CD14-positive monocyte (primary cell): ENCODE data around the gene ZNF850. TPM values are rescaled to one million over a fixed set of nuclear protein-coding genes. Genes with fewer than 3 reads are reported as not detected.

ENCODE experiments used
- DNase-seq, 3 donors: peaks; one replicate each; pipeline ENCODE4 v3.0.0-alpha.2; 2011 to 2022
- H2AFZ ChIP-seq: 2 replicates; pipeline ENCODE4 v1.6.0; 2012; ENCODE audit warnings: mild to moderate bottlenecking, low read depth, low read length, inconsistent platforms; ENCODE audit not compliant: insufficient read depth, poor library complexity, severe bottlenecking
- H3K27ac ChIP-seq, 2 donors: 1 replicate in 1 of 2; 2 replicates in 1 of 2; pipeline ENCODE4 v1.5.1; 2012 to 2013; ENCODE audit warnings: low read length in 2 of 2, control low read depth in 1 of 2, inconsistent platforms in 1 of 2, low read depth in 1 of 2, mild to moderate bottlenecking in 1 of 2
- H3K27me3 ChIP-seq, 2 donors: one replicate each; pipeline versions ENCODE4 v1.6.0 to v1.6.1; 2011 to 2013; ENCODE audit warnings: low read length in 2 of 2; ENCODE audit not compliant: control insufficient read depth in 2 of 2, insufficient read depth in 2 of 2
- H3K36me3 ChIP-seq, 2 donors: replicated peaks in 1 of 2; 1 replicate in 1 of 2; 2 replicates in 1 of 2; pipeline versions ENCODE4 v1.5.1 to v1.6.1; 2012 to 2013; ENCODE audit warnings: low read length in 2 of 2, control low read depth in 1 of 2, inconsistent platforms in 1 of 2, mild to moderate bottlenecking in 1 of 2; ENCODE audit not compliant: insufficient read depth in 2 of 2, control insufficient read depth in 1 of 2
- H3K4me1 ChIP-seq, 2 donors: 1 replicate in 1 of 2; 2 replicates in 1 of 2; pipeline versions ENCODE4 v1.5.1 to v1.6.1; 2012 to 2013; ENCODE audit warnings: low read length in 2 of 2, control low read depth in 1 of 2, inconsistent platforms in 1 of 2, mild to moderate bottlenecking in 1 of 2, moderate library complexity in 1 of 2; ENCODE audit not compliant: insufficient read depth in 2 of 2, control insufficient read depth in 1 of 2
- H3K4me2 ChIP-seq: replicated peaks from 2 replicates; pipeline ENCODE3; 2012; ENCODE audit warnings: low read length, moderate library complexity, mild to moderate bottlenecking; ENCODE audit not compliant: poor library complexity, severe bottlenecking; ENCODE audit errors: extremely low read depth
- H3K4me3 ChIP-seq, 3 experiments: fragments of 200-600 bp in 1 of 3; sonication (generic) in 1 of 3; replicated peaks in 1 of 3; 1 replicate in 2 of 3; 2 replicates in 1 of 3; pipeline ENCODE4 v1.5.1; 2011 to 2013; ENCODE audit warnings: low read length in 3 of 3, mild to moderate bottlenecking in 3 of 3, control low read depth in 2 of 3, low read depth in 2 of 3, inconsistent platforms in 1 of 3, moderate library complexity in 1 of 3
- H3K79me2 ChIP-seq: 2 replicates; pipeline ENCODE4 v1.6.0; 2012; ENCODE audit warnings: mild to moderate bottlenecking, control low read depth, inconsistent platforms, low read length, moderate library complexity; ENCODE audit not compliant: insufficient read depth
- H3K9ac ChIP-seq: 2 replicates; pipeline ENCODE4 v1.6.0; 2017; ENCODE audit warnings: low read length, mild to moderate bottlenecking; ENCODE audit not compliant: insufficient read depth, poor library complexity, severe bottlenecking
- H3K9me3 ChIP-seq, 2 donors: replicated peaks in 1 of 2; 1 replicate in 1 of 2; 2 replicates in 1 of 2; pipeline versions ENCODE4 v1.5.1 to v1.6.1; 2012 to 2013; ENCODE audit warnings: low read length in 2 of 2, control low read depth in 1 of 2; ENCODE audit not compliant: control insufficient read depth in 1 of 2, insufficient read depth in 1 of 2
- H4K20me1 ChIP-seq: 2 replicates; pipeline ENCODE4 v1.6.0; 2012; ENCODE audit warnings: mild to moderate bottlenecking, low read length, control low read depth, moderate library complexity; ENCODE audit not compliant: insufficient read depth
- H3K27ac Mint-ChIP-seq, 7 donors: one replicate each; pipeline ENCODE4 v1.8.0; 2020; ENCODE audit warnings: mild to moderate bottlenecking in 7 of 7, mixed read lengths in 7 of 7, moderate library complexity in 6 of 7, inconsistent platforms in 2 of 7
- H3K27me3 Mint-ChIP-seq, 3 donors: one replicate each; pipeline ENCODE4 v1.8.0; 2021 to 2022; ENCODE audit warnings: low read depth in 3 of 3, mild to moderate bottlenecking in 3 of 3, mixed read lengths in 3 of 3, moderate library complexity in 3 of 3, inconsistent platforms in 1 of 3
- H3K36me3 Mint-ChIP-seq, 2 donors: one replicate each; pipeline ENCODE4 v1.8.0; 2020; ENCODE audit warnings: mixed read lengths in 2 of 2, inconsistent platforms in 1 of 2, mild to moderate bottlenecking in 1 of 2
- H3K4me1 Mint-ChIP-seq: one replicate; pipeline ENCODE4 v1.8.0; 2020; ENCODE audit warnings: mild to moderate bottlenecking, mixed read lengths
- H3K4me3 Mint-ChIP-seq, 2 donors: one replicate each; pipeline ENCODE4 v1.8.0; 2020; ENCODE audit warnings: mild to moderate bottlenecking in 2 of 2, mixed read lengths in 2 of 2, moderate library complexity in 1 of 2
- H3K9me3 Mint-ChIP-seq, 7 donors: one replicate each; pipeline ENCODE4 v1.8.0; 2020 to 2022; ENCODE audit warnings: mixed read lengths in 7 of 7, mild to moderate bottlenecking in 6 of 7, moderate library complexity in 6 of 7, inconsistent platforms in 2 of 7
- CTCF ChIP-seq: fragments of 200-600 bp; IDR thresholded peaks from one replicate; pipeline ENCODE4 v1.8.0; 2022; ENCODE audit warnings: antibody characterized with exemption, mild to moderate bottlenecking
- WGBS: methylation state at CpG from one replicate; pipeline ENCODE4 v1.1.5; 2013; ENCODE audit warnings: missing lambda C conversion rate; ENCODE audit not compliant: insufficient coverage; 5-methylcytosine and 5-hydroxymethylcytosine counted together
- intact Hi-C, 2 donors: fragments of 100-400 bp; cut with micrococcal nuclease; formaldehyde crosslinking; loops; one replicate each; pipeline versions ENCODE4 v1.15.0 to v1.15.1; 2023
- polyA plus RNA-seq, 3 donors: library from polyadenylated mRNA; depleted of rRNA in 1 of 3; unstranded in 2 of 3; stranded (reverse) in 1 of 3; fragments of 300-500 nt in 2 of 3; fragments of >200 nt in 1 of 3; fragmentation: Illumina TruSeq in 2 of 3; gene quantifications; 1 replicate in 2 of 3; 2 replicates in 1 of 3; pipeline ENCODE4 v1.2.3, GENCODE V29; 2012 to 2021

ZNF850 gene
- polyA plus RNA-seq, 3 donors: 0.02 to 0.15 (median 0.08) TPM

GRCh38 chr19:36672368-36672767 is 100.2 kb downstream of the ZNF850 start:
- no peak overlapping the region for H3K27ac Mint-ChIP-seq
- no peak overlapping the region for H2AFZ ChIP-seq
- no peaks in the 10 kb centered on the region for H4K20me1 ChIP-seq
- no peaks in the 10 kb centered on the region for H3K4me1 Mint-ChIP-seq
- H3K9me3 Mint-ChIP-seq: peaks cover 28 to 82% (median 65%) of the 10 kb centered on the region in 7 donors
- H3K4me2 ChIP-seq: no peak overlapping the region
- H3K27me3 Mint-ChIP-seq: peaks cover 0 to 3% (median 3%) of the 10 kb centered on the region in 3 donors
- no CpG with 5 or more reads among the region's 1 CpG for WGBS
- peaks cover 0 to 12% of the 10 kb centered on the region in 2 donors for H3K36me3 Mint-ChIP-seq
- H3K9me3 ChIP-seq: peaks cover 66 to 81% of the 10 kb centered on the region in 2 donors
- H3K27me3 ChIP-seq: no peaks in the 10 kb centered on the region
- no peaks in the 10 kb centered on the region for H3K79me2 ChIP-seq
- no peaks in the 10 kb centered on the region for H3K4me1 ChIP-seq
- no peak overlapping the region for H3K4me3 Mint-ChIP-seq
- peak overlapping the region in 1 of 3 experiments; percentile 30 for H3K4me3 ChIP-seq
- peaks cover 0 to 10% of the 10 kb centered on the region in 2 donors for H3K36me3 ChIP-seq
- no peak for DNase-seq
- no peak overlapping the region for H3K9ac ChIP-seq
- intact Hi-C loops: no loop called here
- H3K27ac ChIP-seq: no peak overlapping the region
- no peak for TF ChIP-seq CTCF

- peaks cover 8 to 14% of the 10 kb centered on the region in 2 donors for H3K4me1 ChIP-seq
- H3K4me3 ChIP-seq: peak overlapping the region in 1 of 3 experiments; percentile 85
- Mint-ChIP-seq H3K27ac (peak overlapping the region in 1 of 7 donors; percentile 4), H3K4me3 (no peak overlapping the region), H3K27me3 (peaks cover 2 to 5% (median 3%) of the 10 kb centered on the region in 3 donors), H3K36me3 (peaks cover 14 to 26% of the 10 kb centered on the region in 2 donors), H3K9me3 (peaks cover 38 to 89% (median 77%) of the 10 kb centered on the region in 7 donors), H3K4me1 (peaks cover 13% of the 10 kb centered on the region)
- H3K27ac ChIP-seq: no peak overlapping the region
- intact Hi-C loops: loop anchor here (5.0 to 10.0 kb wide), 6 partner anchors 96 to 184 kb away; partner anchors contain the start of genes ZNF260 (in 2 of the 2), ZNF529 (in 2 of the 2), ZNF345 (in 1 of the 2) and ZNF790 (in 1 of the 2)
- peaks cover 8 to 20% of the 10 kb centered on the region in 2 donors for H3K36me3 ChIP-seq
- no peak for TF ChIP-seq CTCF
- no peak overlapping the region for H3K9ac ChIP-seq
- 100% methylated on average over 1 of the region's 2 CpGs for WGBS
- H3K27me3 ChIP-seq: no peaks in the 10 kb centered on the region
- no peaks in the 10 kb centered on the region for H3K79me2 ChIP-seq
- no peak overlapping the region for H3K4me2 ChIP-seq
- H4K20me1 ChIP-seq: no peaks in the 10 kb centered on the region
- no peak for DNase-seq
- H3K9me3 ChIP-seq: peaks cover 58 to 79% of the 10 kb centered on the region in 2 donors
- H2AFZ ChIP-seq: no peak overlapping the region
Measured at GRCh38 chr19:36668646-36669045, 104.0 kb downstream of the ZNF850 start.
